AG09309 (cell line): Measurements from ENCODE around the gene BAMBI.

Experiments used
- DNase-seq: peaks from one replicate; pipeline ENCODE4 v3.0.0-alpha.2; 2010; ENCODE audit warnings: low read depth
- H3K4me3 ChIP-seq: 2 replicates; pipeline ENCODE4 v1.5.1; 2011; ENCODE audit warnings: mild to moderate bottlenecking, low read depth, low read length, moderate library complexity; ENCODE audit not compliant: control insufficient read depth
- TF ChIP-seq, protein P1 (sequence below): IDR thresholded peaks from 2 replicates; pipeline ENCODE4 v1.5.1; 2011; ENCODE audit warnings: mild to moderate bottlenecking, low read depth, low read length, inconsistent platforms; ENCODE audit not compliant: insufficient read depth, control insufficient read depth; ENCODE audit errors: missing control alignments

BAMBI gene

DNA sequence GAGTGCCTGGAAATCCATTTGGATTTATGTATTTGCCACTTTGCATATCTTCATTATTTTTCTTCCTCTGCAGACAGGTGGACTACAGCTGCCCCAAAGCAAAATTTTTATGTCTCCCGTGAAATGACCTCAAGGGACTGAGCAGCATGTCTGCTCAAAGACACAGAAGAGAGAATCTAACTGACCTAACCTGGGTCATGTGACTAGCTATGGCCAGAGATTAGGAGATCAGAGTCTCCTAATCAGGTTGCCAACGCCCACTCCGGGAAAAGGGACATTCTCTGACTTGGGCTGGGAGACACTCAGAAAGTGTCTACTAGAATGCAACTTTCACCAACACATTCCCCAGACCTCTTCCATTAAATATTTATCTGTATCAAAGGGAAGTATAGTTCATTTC is 2.5 kb upstream of the BAMBI start:
- H3K4me3 ChIP-seq = no peak overlapping the region
- TF ChIP-seq, protein P1, sequence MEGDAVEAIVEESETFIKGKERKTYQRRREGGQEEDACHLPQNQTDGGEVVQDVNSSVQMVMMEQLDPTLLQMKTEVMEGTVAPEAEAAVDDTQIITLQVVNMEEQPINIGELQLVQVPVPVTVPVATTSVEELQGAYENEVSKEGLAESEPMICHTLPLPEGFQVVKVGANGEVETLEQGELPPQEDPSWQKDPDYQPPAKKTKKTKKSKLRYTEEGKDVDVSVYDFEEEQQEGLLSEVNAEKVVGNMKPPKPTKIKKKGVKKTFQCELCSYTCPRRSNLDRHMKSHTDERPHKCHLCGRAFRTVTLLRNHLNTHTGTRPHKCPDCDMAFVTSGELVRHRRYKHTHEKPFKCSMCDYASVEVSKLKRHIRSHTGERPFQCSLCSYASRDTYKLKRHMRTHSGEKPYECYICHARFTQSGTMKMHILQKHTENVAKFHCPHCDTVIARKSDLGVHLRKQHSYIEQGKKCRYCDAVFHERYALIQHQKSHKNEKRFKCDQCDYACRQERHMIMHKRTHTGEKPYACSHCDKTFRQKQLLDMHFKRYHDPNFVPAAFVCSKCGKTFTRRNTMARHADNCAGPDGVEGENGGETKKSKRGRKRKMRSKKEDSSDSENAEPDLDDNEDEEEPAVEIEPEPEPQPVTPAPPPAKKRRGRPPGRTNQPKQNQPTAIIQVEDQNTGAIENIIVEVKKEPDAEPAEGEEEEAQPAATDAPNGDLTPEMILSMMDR = no peak
- DNase-seq = no peak

DNA sequence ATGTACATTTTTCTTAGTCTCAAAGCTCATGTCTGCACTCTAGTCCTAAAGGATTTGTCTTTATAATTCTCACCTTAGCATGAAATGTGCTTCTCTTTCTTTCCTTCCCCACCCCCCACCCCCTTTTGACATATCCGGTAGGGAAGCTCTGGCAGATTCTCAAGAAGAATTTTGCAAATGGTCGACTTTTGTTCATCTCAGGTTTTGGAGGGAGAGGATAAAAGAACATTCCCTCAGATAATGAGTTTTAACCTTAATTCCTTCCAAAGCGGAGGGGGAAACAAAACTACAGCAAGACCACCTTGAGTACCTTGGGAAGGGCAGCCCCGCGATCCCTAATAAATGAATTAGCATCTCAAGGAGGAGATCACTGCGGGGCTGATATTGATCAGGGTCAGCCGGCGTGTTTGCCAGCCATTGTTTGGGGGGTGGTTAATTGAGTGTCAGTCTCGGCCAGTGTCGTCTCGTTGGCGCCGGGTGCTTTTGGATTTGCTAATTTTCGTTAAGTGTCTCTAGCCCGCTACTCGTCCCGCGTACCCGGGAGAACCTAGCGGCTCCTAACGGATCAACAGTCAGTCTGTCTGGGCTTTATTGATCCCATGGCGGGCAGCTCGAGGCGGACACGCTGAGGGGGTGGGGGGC is 874 bp upstream of the BAMBI start:
- TF ChIP-seq, protein P1 = no peak
- no peak for DNase-seq
- H3K4me3 ChIP-seq = peak overlapping the region; percentile 46

DNA sequence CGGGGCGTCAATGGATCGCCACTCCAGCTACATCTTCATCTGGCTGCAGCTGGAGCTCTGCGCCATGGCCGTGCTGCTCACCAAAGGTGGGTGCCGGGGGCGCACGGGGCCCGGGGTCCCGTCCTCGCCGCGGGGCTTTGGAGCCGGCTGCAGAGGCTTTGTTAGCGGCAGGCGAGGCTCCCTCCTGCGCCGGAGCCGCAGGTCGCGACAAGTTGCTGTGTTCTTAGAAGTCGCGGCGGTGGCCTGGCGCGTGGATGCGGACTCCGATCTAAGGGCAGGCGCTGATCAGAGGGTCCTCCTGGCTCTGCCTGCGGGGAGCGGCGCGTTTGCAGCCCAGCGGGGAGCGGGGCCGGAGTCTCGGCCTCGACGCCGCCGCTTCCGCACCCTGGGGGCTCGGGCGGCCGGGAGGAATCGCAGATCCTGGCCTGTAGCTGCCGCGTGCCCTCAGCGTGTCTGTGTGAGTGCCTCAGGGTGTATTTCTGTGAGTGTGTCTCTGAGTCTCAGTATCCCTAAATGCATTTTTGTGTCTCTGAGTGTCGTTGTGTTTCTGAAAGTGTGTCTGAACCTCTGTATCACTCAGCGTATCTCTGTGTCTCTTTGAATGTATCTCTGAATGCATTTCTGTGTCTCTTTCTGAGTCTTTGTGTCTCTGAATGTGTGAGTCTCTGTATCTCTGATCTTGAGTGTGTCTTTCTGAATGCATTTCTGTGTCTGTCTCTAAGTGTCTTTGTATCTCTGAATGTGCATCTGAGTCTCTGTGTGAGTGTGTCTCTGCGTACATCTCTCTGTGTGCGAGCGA is 766 bp downstream of the BAMBI start:
- no peak for DNase-seq
- H3K4me3 ChIP-seq = peak overlapping the region; percentile 84
- TF ChIP-seq, protein P1 = no peak

DNA sequence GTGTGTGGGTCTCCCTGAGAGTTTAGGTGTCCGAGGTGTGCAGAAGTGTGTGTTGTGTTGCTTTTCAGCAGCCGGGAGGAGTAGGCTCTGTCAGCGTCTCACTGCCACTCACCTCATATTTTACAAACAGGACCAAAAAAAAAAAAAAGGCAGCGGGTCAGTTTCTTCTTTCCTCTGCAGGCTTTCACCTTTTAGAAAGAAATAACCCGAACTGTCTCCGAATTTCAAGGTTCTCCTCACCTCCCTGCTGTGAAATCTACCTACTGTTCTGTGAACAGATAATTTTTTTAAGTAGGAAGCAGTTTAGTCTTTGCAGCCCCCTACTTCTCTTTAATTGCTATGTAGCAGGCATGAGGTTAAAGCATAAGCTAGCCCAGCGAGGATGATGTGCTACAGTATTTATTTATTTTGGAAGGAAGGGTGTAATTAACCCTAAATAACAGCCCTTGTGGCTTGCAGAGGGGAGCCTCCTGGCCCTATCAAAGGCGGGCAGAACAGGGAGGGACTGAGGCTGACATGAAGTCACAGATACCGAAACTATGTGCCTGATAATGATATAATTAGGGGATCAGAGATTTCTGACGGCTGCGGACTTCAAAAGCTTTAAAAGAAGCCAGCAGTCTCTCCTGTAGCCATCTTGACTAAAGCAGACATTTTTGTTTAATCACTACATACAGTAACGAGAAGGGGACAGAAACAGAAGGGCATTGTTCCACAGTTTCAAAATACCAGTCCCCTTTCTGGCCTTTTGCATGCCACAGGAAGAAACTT is 1.6 kb downstream of the BAMBI start:
- TF ChIP-seq, protein P1 = no peak
- peak overlapping the region; percentile 84 for H3K4me3 ChIP-seq
- no peak for DNase-seq

DNA sequence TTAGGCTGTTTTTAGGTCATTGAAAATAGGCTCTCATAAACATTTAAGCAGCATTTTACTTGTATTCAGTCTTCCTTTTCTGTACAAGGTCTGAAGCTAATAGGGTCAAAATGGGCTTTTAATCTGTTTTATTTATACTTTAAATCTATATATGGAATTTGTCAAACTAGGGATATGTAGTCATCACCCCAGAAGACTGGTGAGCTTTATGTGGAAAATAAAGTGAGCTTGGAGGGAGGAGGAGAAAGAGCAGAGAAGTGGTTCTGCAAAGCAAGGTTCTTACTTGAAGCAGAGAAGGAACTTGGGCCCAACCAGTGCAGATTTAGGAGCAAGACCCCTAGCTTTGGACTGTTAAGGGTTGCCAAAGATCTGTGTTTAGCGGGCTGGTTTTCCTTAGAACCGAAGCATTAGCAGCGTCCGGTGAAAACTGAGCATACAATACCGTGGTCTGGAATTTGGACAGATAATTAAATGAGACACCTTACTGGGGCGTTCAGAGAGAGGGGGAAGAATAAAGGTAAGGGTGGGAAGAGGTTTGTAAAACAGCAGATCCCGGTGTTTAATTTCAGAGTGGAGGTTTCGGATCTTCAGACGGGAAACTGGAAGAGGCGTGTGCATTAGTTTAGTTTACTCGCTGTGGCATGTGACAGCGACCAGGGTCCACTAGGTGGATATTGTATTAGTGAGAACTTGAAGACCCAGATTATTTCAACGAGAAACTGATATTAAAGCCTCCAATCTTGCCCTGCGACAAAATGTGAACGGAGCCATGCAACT is 2.4 kb downstream of the BAMBI start:
- DNase-seq = no peak
- TF ChIP-seq, protein P1 = peak; percentile 23
- H3K4me3 ChIP-seq = peak overlapping the region; percentile 1

DNA sequence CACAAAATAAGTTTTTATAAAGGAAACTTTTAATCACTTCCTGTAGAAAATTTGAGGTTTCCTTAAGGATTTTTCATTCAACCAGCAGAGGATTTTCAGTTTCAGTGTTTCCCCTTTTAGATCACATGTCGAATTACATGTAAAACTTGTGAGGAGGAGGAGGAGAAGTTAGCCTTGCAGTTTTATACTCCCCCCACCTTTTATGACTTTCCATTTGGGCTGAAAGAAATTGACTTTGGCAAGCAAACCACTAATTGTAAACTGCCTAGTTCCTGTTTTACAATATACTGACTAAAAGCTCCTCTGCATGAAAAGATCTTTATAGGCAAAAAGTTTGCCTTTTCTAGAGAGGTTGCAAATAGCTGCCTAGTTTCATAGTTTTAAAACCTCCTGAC is 3.0 kb downstream of the BAMBI start:
- TF ChIP-seq, protein P1 = no peak
- H3K4me3 ChIP-seq = no peak overlapping the region; the same call in 1 of the 2 replicates
- peak; percentile 5 for DNase-seq
